DOHH2 (cell line): Measurements from ENCODE around the gene PTPN18.
A peak's percentile ranks its signal among the peaks of the same experiment; 100 is the strongest.

Experiments
- H3F3A ChIP-seq: fragments of 200-600 bp; sonication (generic), shearing (Covaris generic); 2 replicates; pipeline ENCODE4 v1.6.0; 2016; ENCODE audit warnings: antibody characterized with exemption, mild to moderate bottlenecking; ENCODE audit not compliant: control insufficient read depth, insufficient read depth
- H3K27ac ChIP-seq: fragments of 200-600 bp; sonication (generic); 2 replicates; pipeline ENCODE4 v1.5.1; 2014; ENCODE audit warnings: low read depth, mild to moderate bottlenecking, low read length, moderate library complexity
- H3K27me3 ChIP-seq: fragments of 200-600 bp; sonication (generic); 2 replicates; pipeline ENCODE4 v1.6.1; 2014; ENCODE audit warnings: mild to moderate bottlenecking, low read length, mixed read lengths; ENCODE audit not compliant: control insufficient read depth
- H3K36me3 ChIP-seq: fragments of 200-600 bp; sonication (generic); 2 replicates; pipeline ENCODE4 v1.6.1; 2014; ENCODE audit warnings: mild to moderate bottlenecking, low read length, moderate library complexity, mixed read lengths; ENCODE audit not compliant: control insufficient read depth
- H3K4me1 ChIP-seq: fragments of 200-600 bp; sonication (generic); 2 replicates; pipeline ENCODE4 v1.6.1; 2014; ENCODE audit warnings: mild to moderate bottlenecking, low read length, mixed read lengths; ENCODE audit not compliant: control insufficient read depth
- H3K4me2 ChIP-seq: fragments of 200-600 bp; sonication (generic); 2 replicates; pipeline ENCODE4 v1.6.0; 2014; ENCODE audit warnings: mild to moderate bottlenecking, low read length, moderate library complexity
- H3K4me3 ChIP-seq: fragments of 200-600 bp; sonication (generic); 2 replicates; pipeline ENCODE4 v1.5.1; 2014; ENCODE audit warnings: mild to moderate bottlenecking, low read length, mixed read lengths
- H3K79me2 ChIP-seq: fragments of 200-600 bp; sonication (generic); 2 replicates; pipeline ENCODE4 v1.6.1; 2014; ENCODE audit warnings: mild to moderate bottlenecking, low read length, mixed read lengths; ENCODE audit not compliant: control insufficient read depth
- H3K9me2 ChIP-seq: fragments of 200-600 bp; sonication (generic); replicated peaks from 2 replicates; pipeline ENCODE4 v1.6.1; 2014; ENCODE audit warnings: mild to moderate bottlenecking, low read length, mixed read lengths; ENCODE audit not compliant: control insufficient read depth
- H3K9me3 ChIP-seq: fragments of 200-600 bp; sonication (generic); 2 replicates; pipeline ENCODE4 v1.6.1; 2014; ENCODE audit warnings: antibody characterized with exemption, low read length, mixed read lengths; ENCODE audit not compliant: control insufficient read depth, insufficient read depth
- H4K20me1 ChIP-seq: fragments of 200-600 bp; sonication (generic); 2 replicates; pipeline ENCODE4 v1.6.0; 2014; ENCODE audit warnings: low read depth, mild to moderate bottlenecking, antibody characterized with exemption, low read length, moderate library complexity; ENCODE audit not compliant: control insufficient read depth, insufficient read depth
- EZH2phosphoT487 ChIP-seq: fragments of 200-600 bp; sonication (generic); IDR thresholded peaks from 2 replicates; pipeline ENCODE4 v1.6.1; 2017; ENCODE audit warnings: borderline replicate concordance, mild to moderate bottlenecking, antibody characterized with exemption, low read length, moderate library complexity, mixed read lengths
- TF ChIP-seq, protein P1 (sequence below): fragments of 200-600 bp; sonication (generic); IDR thresholded peaks from one replicate; pipeline ENCODE4 v1.5.1; 2014; ENCODE audit warnings: antibody characterized with exemption, mild to moderate bottlenecking, low read depth, low read length; ENCODE audit not compliant: poor library complexity, severe bottlenecking

PTPN18 gene

DNA sequence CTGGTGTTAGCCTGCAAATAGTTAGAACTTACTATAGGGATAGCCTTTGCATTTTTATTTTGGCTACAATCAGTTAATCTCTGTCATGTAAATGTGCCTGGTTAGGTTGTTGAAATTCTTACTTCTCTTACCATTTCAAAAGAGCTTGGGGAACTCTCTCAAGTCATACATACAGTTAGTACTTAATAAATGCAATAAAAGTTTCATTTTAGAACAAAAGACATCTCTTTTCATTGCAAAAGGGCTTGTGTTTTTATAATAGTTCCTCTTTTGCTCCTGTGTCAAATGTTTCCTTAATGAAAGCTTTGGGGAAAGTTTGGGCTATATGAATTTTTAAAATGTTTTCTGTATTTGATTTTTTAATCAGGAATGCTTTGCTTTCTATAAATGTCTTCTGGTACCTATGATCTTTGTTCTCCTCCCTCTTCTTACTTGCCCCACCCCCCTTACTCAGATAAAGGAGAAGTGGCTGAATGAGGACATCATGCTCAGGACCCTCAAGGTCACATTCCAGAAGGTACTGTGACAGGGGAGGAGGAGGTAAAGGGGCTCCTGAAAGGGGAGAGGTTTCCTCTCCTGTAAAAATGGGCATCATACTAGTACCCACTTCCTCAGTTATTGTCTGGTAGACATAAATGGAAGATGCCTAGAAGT, 13.6 kb downstream of the PTPN18 start:
- H3K4me1 ChIP-seq = peaks cover 71% of the 10 kb centered on the region
- TF ChIP-seq, protein P1, sequence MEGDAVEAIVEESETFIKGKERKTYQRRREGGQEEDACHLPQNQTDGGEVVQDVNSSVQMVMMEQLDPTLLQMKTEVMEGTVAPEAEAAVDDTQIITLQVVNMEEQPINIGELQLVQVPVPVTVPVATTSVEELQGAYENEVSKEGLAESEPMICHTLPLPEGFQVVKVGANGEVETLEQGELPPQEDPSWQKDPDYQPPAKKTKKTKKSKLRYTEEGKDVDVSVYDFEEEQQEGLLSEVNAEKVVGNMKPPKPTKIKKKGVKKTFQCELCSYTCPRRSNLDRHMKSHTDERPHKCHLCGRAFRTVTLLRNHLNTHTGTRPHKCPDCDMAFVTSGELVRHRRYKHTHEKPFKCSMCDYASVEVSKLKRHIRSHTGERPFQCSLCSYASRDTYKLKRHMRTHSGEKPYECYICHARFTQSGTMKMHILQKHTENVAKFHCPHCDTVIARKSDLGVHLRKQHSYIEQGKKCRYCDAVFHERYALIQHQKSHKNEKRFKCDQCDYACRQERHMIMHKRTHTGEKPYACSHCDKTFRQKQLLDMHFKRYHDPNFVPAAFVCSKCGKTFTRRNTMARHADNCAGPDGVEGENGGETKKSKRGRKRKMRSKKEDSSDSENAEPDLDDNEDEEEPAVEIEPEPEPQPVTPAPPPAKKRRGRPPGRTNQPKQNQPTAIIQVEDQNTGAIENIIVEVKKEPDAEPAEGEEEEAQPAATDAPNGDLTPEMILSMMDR = no peak
- TF ChIP-seq EZH2phosphoT487 = no peak
- no peaks in the 10 kb centered on the region for H3K9me2 ChIP-seq
- no peaks in the 10 kb centered on the region for H3K27me3 ChIP-seq
- no peaks in the 10 kb centered on the region for H3K9me3 ChIP-seq
- peak overlapping the region; percentile 99 for H3K27ac ChIP-seq
- peaks cover 75% of the 10 kb centered on the region for H3K36me3 ChIP-seq
- H3K4me2 ChIP-seq = peak overlapping the region; percentile 97
- H3K79me2 ChIP-seq = peaks cover 82% of the 10 kb centered on the region
- H3K4me3 ChIP-seq = peak overlapping the region; percentile 96
- H3F3A ChIP-seq = peaks cover 58% of the 10 kb centered on the region
- no peaks in the 10 kb centered on the region for H4K20me1 ChIP-seq

DNA sequence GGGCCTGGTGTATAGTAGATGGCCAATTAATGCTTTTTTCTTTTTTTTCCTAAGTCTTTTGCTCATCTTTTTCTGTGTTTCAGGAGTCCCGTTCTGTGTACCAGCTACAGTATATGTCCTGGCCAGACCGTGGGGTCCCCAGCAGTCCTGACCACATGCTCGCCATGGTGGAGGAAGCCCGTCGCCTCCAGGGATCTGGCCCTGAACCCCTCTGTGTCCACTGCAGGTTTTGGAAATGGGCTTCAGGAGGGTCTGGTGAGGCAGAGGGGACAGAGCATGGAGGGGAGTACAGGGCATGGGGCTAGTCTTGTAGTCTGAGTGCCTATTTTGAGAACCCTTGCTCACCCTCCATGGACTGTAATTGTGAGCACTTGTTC, 14.1 kb downstream of the PTPN18 start:
- Histone ChIP-seq H3K9me3 (no peaks in the 10 kb centered on the region), H3K4me2 (peak overlapping the region; percentile 97), H3K4me3 (peak overlapping the region; percentile 96), H3K27ac (peak overlapping the region; percentile 99), H3K79me2 (peaks cover 87% of the 10 kb centered on the region), H3K4me1 (peaks cover 76% of the 10 kb centered on the region), H3F3A (peaks cover 62% of the 10 kb centered on the region), H4K20me1 (no peaks in the 10 kb centered on the region), H3K36me3 (peaks cover 77% of the 10 kb centered on the region), H3K9me2 (no peaks in the 10 kb centered on the region), H3K27me3 (no peaks in the 10 kb centered on the region)
- TF ChIP-seq, protein P1 = no peak
- no peak for TF ChIP-seq EZH2phosphoT487

DNA sequence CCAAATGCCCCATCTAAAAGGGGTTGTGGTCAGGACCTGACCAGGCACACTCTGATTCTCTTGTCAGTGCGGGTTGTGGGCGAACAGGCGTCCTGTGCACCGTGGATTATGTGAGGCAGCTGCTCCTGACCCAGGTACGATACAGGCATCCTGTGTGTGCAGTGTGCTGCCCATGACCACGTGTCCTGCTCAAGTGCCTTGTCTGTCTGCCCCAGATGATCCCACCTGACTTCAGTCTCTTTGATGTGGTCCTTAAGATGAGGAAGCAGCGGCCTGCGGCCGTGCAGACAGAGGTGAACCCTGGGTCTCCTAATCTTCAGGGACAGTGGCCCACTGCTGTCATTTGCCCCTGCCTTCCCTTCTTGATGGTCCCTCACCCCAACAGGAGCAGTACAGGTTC, 14.6 kb downstream of the PTPN18 start:
- peaks cover 88% of the 10 kb centered on the region for H3K79me2 ChIP-seq
- H3K4me3 ChIP-seq = peak overlapping the region; percentile 96

More for the DNA sequence above, 14.6 kb downstream of the PTPN18 start:
- H3F3A ChIP-seq = peaks cover 62% of the 10 kb centered on the region
- H3K27me3 ChIP-seq = no peaks in the 10 kb centered on the region
- no peaks in the 10 kb centered on the region for H4K20me1 ChIP-seq
- H3K27ac ChIP-seq = peak overlapping the region; percentile 99
- peaks cover 77% of the 10 kb centered on the region for H3K4me1 ChIP-seq
- no peak for TF ChIP-seq EZH2phosphoT487
- TF ChIP-seq, protein P1 = no peak
- H3K9me3 ChIP-seq = no peaks in the 10 kb centered on the region
- peak overlapping the region; percentile 97 for H3K4me2 ChIP-seq
- no peaks in the 10 kb centered on the region for H3K9me2 ChIP-seq
- peaks cover 78% of the 10 kb centered on the region for H3K36me3 ChIP-seq
